Fibroblast of peridontal ligament (primary cell): Measurements from ENCODE around the gene HACD1.
A peak's percentile ranks its signal among the peaks of the same experiment; 100 is the strongest.

ENCODE experiments used
- DNase-seq: peaks from one replicate; pipeline ENCODE4 v3.0.0-alpha.2; 2010; ENCODE audit errors: extremely low read depth

The HACD1 gene

DNA sequence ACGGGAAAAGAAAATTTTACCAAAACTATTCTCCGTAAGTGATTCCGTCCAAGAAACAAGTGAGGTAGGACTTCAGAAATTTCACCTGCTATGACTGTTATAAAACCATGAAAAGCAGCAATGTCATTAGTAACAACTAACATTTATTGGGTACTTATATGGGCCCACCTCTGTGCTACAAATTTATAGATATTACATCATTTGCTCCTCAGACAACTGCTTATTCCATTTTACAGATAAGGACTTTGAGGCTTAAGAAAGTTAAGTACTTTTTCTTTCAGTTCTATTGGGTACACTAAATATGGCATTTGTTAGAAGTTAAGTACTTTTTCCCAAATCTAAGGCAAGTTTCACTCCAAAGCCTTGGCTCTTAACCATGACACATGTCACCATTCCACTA is 36.3 kb downstream of the HACD1 start:
- DNase-seq, result no peak

DNA sequence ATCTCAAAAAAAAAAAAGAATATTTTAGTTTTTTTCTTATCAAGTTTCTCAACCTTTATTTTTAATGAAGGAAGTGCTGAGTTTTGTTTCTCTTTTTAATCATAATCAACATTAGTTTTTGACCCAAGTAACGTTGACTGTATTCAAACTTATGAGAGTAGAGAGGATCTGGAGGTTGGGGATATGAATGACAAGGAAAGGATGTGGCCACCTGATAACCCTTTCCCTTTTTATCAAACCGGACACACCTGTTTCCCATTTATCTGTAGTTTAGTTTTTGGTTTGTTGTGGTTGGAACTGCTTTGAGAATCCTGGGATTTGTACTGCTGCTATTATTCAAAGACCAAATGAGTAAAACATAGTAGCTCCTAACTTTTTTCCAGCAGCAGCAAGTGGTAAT is 38.6 kb downstream of the HACD1 start:
- DNase-seq, result no peak

- no peak for DNase-seq
These were observed 40.4 kb downstream of the HACD1 start for GRCh38 chr10:17576768-17577167.

- DNase-seq, result no peak
These were observed 52.3 kb downstream of the HACD1 start for GRCh38 chr10:17564911-17565310.

DNA sequence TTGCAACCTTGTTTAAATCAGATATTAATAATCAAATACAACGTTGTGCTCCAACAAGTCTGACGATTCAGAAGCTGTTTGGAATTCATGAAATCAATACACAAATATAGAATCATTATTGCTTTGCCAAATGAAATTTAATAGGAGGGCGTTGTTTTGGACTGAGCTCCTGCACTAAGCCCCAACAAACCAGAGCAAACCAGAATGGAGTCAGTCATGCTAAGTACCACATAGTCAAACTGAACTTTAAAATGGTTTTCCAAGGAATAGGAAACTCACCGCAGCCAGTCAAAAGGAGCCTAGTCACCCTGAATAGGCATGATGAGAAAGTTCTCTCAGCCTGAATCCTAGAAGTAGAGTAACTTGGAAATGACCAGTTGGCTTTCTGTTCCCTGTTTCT is 53.7 kb downstream of the HACD1 start:
- no peak for DNase-seq

DNA sequence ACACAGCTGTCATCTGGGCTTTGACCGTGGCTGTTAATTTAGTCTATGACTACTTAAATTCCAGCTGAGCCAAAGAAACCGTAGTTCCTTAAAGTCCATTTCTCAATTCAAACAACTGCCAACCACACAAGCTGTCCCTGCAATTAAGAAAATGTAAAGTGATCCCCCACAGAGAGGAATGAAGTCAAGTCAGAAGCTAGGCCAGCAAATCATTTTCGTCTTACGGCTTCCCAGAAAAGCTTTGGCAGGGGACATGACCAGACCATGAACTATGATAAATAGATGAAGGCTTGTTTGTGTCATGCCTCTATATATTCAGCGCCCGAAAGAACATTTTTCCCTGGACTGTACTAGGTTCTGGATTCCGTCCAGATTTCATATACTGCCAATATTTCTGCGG is 54.6 kb downstream of the HACD1 start:
- DNase-seq, result peak; percentile 97

- DNase-seq, result peak; percentile 21
These were observed 56.1 kb downstream of the HACD1 start for GRCh38 chr10:17561111-17561510.

DNA sequence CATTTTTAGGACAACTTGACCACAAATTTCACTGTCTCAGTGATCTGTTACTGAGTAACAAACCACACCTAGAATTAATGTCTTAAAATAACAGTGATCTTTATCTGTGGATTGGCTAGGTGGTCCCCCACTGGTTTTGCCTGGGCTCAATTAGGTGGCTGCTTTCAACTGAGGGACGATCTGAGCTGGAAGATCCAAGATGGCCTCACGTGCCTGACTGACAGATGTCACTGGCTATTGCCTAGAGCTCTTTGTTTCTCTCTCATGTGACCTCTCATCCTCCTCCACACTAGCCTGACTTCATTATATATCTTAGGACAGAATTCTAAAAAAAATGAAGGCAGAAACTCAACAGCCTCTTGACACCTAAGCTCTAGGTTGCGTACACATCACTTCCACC is 59.7 kb downstream of the HACD1 start:
- DNase-seq, result no peak

- DNase-seq, result no peak
These were observed 68.4 kb downstream of the HACD1 start for GRCh38 chr10:17548770-17549169.

DNA sequence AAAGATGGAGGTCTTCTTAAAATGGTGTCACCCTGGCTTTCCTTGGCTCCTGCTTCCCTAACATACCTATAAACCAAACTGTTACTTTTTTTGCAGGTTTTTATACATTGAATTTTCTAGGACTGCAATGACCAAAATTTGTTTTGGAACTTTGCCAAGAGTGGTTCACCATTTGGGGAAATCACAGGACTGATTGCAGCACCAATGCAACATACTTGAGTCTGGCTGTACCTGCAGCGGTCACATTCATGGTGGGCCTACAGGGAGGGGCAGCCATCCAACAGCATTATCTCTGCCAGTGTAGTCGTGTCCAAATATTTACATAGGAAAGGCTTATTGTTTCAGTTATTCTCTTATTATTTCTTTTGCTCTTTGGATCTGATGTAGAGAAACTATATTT is 69.0 kb downstream of the HACD1 start:
- no peak for DNase-seq

- DNase-seq, result peak; percentile 40
These were observed 70.1 kb downstream of the HACD1 start for GRCh38 chr10:17547060-17547459.

GRCh38 chr10:17544465-17544864 is 72.7 kb downstream of the HACD1 start:
- DNase-seq, result no peak
